Osteoblast (primary cell): ENCODE measurements around the gene TSGA10. TPM values are rescaled to one million over a fixed set of nuclear protein-coding genes. Genes with fewer than 3 reads are reported as not detected.

ENCODE experiments used
- DNase-seq: peaks from one replicate; pipeline ENCODE4 v3.0.0; 2011; ENCODE audit warnings: low spot score, mixed read lengths; ENCODE audit not compliant: insufficient read length; ENCODE audit errors: missing footprints
- H2AFZ ChIP-seq: 2 replicates; pipeline ENCODE4 v1.6.0; 2011; ENCODE audit warnings: mild to moderate bottlenecking, low read length
- H3K27ac ChIP-seq: 2 replicates; pipeline ENCODE4 v1.5.1; 2011; ENCODE audit warnings: mild to moderate bottlenecking, low read depth, low read length, moderate library complexity
- H3K27me3 ChIP-seq: 2 replicates; pipeline ENCODE4 v1.6.0; 2012; ENCODE audit warnings: mild to moderate bottlenecking, control low read depth, inconsistent platforms, low read length, moderate library complexity; ENCODE audit not compliant: insufficient read depth
- H3K36me3 ChIP-seq: 2 replicates; pipeline ENCODE4 v1.5.1; 2011; ENCODE audit warnings: mild to moderate bottlenecking, low read length, control low read depth, moderate library complexity; ENCODE audit not compliant: insufficient read depth
- H3K4me1 ChIP-seq: 2 replicates; pipeline ENCODE4 v1.5.1; 2011; ENCODE audit warnings: mild to moderate bottlenecking, low read length, control low read depth, moderate library complexity; ENCODE audit not compliant: insufficient read depth
- H3K4me2 ChIP-seq: 2 replicates; pipeline ENCODE4 v1.6.0; 2011; ENCODE audit warnings: mild to moderate bottlenecking, low read length; ENCODE audit not compliant: insufficient read depth
- H3K4me3 ChIP-seq: fragments of 200-600 bp; sonication (generic); 3 replicates; pipeline ENCODE4 v1.5.1; 2012; ENCODE audit warnings: mild to moderate bottlenecking, low read length, inconsistent platforms; ENCODE audit not compliant: insufficient read depth
- H3K79me2 ChIP-seq: 2 replicates; pipeline ENCODE4 v1.6.0; 2012; ENCODE audit warnings: mild to moderate bottlenecking, low read length, control low read depth, inconsistent platforms; ENCODE audit not compliant: insufficient read depth
- H3K9me3 ChIP-seq: 2 replicates; pipeline ENCODE4 v1.5.1; 2011; ENCODE audit warnings: low read depth, low read length, control low read depth
- H4K20me1 ChIP-seq: 2 replicates; pipeline ENCODE4 v1.6.0; 2012; ENCODE audit warnings: mild to moderate bottlenecking, low read length, control low read depth; ENCODE audit not compliant: insufficient read depth
- total RNA-seq: library from RNA; depleted of rRNA; stranded (reverse); fragments of >200 nt; gene quantifications from 2 replicates; pipeline ENCODE4 v1.2.3, GENCODE V29; 2012
- TF ChIP-seq, protein P1 (sequence below): IDR thresholded peaks from 2 replicates; pipeline ENCODE4 v1.5.1; 2011; ENCODE audit warnings: mild to moderate bottlenecking, low read depth, low read length, moderate library complexity; ENCODE audit errors: extremely low read depth

The TSGA10 gene
- total RNA-seq, 1 donor, result 4.0 TPM

DNA sequence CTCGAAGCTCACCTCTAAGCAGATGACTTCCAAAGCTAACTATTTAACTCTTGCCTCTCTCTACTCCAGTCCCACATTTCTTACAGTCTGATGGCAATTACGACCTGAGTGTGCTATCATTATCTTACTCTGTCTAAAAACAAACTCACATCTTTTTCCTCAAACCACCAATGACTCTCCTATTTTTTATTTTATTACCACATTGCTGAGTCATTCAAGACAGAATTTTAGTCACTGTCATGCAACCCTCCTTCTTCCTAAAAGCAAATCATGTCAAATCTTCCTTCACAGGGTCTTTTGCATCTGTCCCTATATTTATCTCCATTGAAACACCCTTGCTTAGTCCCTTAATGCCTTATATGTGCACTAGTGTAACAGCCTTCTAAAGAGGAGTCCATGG, 47.8 kb downstream of the TSGA10 start:
- Histone ChIP-seq H2AFZ (no peak overlapping the region), H3K4me3 (no peak overlapping the region)
- TF ChIP-seq, protein P1, sequence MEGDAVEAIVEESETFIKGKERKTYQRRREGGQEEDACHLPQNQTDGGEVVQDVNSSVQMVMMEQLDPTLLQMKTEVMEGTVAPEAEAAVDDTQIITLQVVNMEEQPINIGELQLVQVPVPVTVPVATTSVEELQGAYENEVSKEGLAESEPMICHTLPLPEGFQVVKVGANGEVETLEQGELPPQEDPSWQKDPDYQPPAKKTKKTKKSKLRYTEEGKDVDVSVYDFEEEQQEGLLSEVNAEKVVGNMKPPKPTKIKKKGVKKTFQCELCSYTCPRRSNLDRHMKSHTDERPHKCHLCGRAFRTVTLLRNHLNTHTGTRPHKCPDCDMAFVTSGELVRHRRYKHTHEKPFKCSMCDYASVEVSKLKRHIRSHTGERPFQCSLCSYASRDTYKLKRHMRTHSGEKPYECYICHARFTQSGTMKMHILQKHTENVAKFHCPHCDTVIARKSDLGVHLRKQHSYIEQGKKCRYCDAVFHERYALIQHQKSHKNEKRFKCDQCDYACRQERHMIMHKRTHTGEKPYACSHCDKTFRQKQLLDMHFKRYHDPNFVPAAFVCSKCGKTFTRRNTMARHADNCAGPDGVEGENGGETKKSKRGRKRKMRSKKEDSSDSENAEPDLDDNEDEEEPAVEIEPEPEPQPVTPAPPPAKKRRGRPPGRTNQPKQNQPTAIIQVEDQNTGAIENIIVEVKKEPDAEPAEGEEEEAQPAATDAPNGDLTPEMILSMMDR, result no peak

DNA sequence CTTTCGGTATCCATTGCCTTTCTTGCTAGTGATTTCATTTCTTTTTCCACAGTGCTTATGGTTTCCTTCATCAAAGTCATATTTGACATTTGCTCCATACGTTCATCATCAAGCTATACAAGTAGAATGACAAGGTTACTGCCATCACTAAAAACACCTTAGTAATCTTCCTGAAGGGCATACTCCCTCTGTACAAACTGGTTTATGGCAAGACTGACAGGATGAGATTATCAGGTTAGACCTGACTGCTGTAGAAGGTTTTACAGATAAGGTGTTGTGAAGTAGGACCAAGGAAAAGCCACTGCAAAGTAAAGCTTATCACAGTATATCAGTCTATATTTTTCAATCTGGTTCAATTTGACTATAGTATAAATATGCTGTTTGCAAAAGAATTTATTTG, 50.7 kb downstream of the TSGA10 start:
- H3K4me2 ChIP-seq, result no peak overlapping the region
- no peaks in the 10 kb centered on the region for H3K27me3 ChIP-seq

More for the DNA sequence above, 47.8 kb downstream of the TSGA10 start:
- Histone ChIP-seq H3K79me2 (no peaks in the 10 kb centered on the region), H3K27me3 (no peaks in the 10 kb centered on the region), H3K4me2 (no peak overlapping the region), H4K20me1 (no peaks in the 10 kb centered on the region), H3K36me3 (no peaks in the 10 kb centered on the region), H3K9me3 (no peaks in the 10 kb centered on the region), H3K4me1 (no peaks in the 10 kb centered on the region), H3K27ac (no peak overlapping the region)
- DNase-seq, result no peak

DNA sequence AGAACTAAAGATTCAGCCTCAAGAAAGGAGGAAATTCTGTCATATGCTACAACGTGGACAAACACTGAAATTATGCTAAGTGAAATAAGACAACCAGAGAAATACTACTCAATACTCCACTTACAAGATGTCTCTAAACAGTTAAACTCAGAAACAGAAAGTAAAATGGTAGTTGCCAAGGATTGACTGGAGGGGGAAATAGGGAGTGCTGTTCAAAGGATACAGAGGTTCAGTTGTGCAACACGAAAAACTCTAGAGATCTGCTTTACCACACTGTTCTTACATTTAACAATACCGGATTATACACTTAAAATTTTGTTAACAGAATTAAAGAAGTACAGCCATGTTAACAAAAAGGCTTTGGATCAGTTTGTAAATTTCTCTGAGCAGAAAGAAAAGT, 53.0 kb downstream of the TSGA10 start:
- peak; percentile 46 for DNase-seq
- H3K4me3 ChIP-seq, result no peak overlapping the region
- no peaks in the 10 kb centered on the region for H3K9me3 ChIP-seq
- H3K79me2 ChIP-seq, result no peaks in the 10 kb centered on the region
- no peaks in the 10 kb centered on the region for H3K27me3 ChIP-seq
- H2AFZ ChIP-seq, result peak overlapping the region; percentile 7
- H3K36me3 ChIP-seq, result no peaks in the 10 kb centered on the region
- TF ChIP-seq, protein P1, result no peak
- no peak overlapping the region for H3K27ac ChIP-seq
- H4K20me1 ChIP-seq, result no peaks in the 10 kb centered on the region
- H3K4me1 ChIP-seq, result no peaks in the 10 kb centered on the region
- peak overlapping the region; percentile 5 for H3K4me2 ChIP-seq

More for the DNA sequence above, 50.7 kb downstream of the TSGA10 start:
- no peaks in the 10 kb centered on the region for H4K20me1 ChIP-seq
- no peak overlapping the region for H3K4me3 ChIP-seq
- no peak overlapping the region for H2AFZ ChIP-seq
- H3K4me1 ChIP-seq, result no peaks in the 10 kb centered on the region
- H3K79me2 ChIP-seq, result no peaks in the 10 kb centered on the region
- TF ChIP-seq, protein P1, result no peak
- H3K9me3 ChIP-seq, result no peaks in the 10 kb centered on the region
- no peaks in the 10 kb centered on the region for H3K36me3 ChIP-seq
- no peak for DNase-seq
- no peak overlapping the region for H3K27ac ChIP-seq

DNA sequence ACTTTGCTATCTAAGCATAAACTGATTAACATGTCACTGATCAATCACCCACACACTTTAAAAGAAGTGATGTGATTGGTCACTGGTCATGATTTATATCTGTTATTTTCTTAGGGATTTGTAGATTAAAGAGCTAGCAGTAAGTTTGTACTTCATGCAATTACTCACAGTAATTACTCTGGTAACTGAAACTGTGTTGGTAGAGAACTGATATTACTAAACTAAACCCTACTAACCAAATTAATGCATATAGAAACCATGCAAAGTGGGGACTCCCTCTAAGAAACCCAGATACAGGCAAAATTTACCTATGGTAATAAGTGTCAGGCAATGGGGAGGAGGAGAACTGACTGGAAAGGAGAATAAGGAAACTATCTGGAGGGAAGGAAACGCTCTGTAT, 58.0 kb downstream of the TSGA10 start:
- no peaks in the 10 kb centered on the region for H3K79me2 ChIP-seq
- H3K4me1 ChIP-seq, result no peaks in the 10 kb centered on the region
- H4K20me1 ChIP-seq, result no peaks in the 10 kb centered on the region
- DNase-seq, result no peak
- H3K36me3 ChIP-seq, result no peaks in the 10 kb centered on the region
- TF ChIP-seq, protein P1, result no peak
- no peaks in the 10 kb centered on the region for H3K27me3 ChIP-seq
- H3K4me3 ChIP-seq, result no peak overlapping the region
- H3K4me2 ChIP-seq, result no peak overlapping the region
- H3K27ac ChIP-seq, result no peak overlapping the region
- no peaks in the 10 kb centered on the region for H3K9me3 ChIP-seq
- no peak overlapping the region for H2AFZ ChIP-seq
